SK-N-MC (cell line): ENCODE data around the gene ZNF474.

Experiments used
- DNase-seq: peaks from one replicate; pipeline ENCODE4 v3.0.0-alpha.2; 2011; ENCODE audit warnings: low read depth, low spot score
- H3K27ac ChIP-seq: fragments of 200-600 bp; sonication (generic); 2 replicates; pipeline ENCODE4 v1.5.1; 2016; ENCODE audit warnings: mixed run types
- H3K36me3 ChIP-seq: fragments of 200-600 bp; sonication (generic); 2 replicates; pipeline ENCODE4 v1.6.1; 2017; ENCODE audit warnings: antibody characterized with exemption, low read length, mixed read lengths; ENCODE audit not compliant: insufficient read depth
- H3K4me3 ChIP-seq: fragments of 200-600 bp; sonication (generic); 2 replicates; pipeline ENCODE4 v1.5.1; 2016
- H3K9ac ChIP-seq: fragments of 200-600 bp; sonication (generic); 2 replicates; pipeline ENCODE4 v1.8.0; 2017; ENCODE audit warnings: mixed run types, mixed read lengths; ENCODE audit not compliant: insufficient read length
- H3K9me3 ChIP-seq: fragments of 200-600 bp; sonication (generic); 2 replicates; pipeline ENCODE4 v1.6.1; 2017; ENCODE audit warnings: low read depth, mild to moderate bottlenecking, antibody characterized with exemption, low read length, moderate library complexity, mixed read lengths
- EZH2 ChIP-seq: fragments of 200-600 bp; sonication (generic); IDR thresholded peaks from one replicate; pipeline ENCODE4 v1.6.1; 2017; ENCODE audit warnings: antibody characterized with exemption
- FOXP2 ChIP-seq: optimal IDR thresholded peaks from 2 replicates; pipeline ENCODE3; 2011; ENCODE audit warnings: mild to moderate bottlenecking, moderate library complexity; ENCODE audit not compliant: insufficient read depth; ENCODE audit errors: extremely low read length, control extremely low read depth
- POLR2AphosphoS5 ChIP-seq: IDR thresholded peaks from 2 replicates; pipeline ENCODE4 v1.6.1; 2012; ENCODE audit warnings: mild to moderate bottlenecking, low read depth, low read length, borderline replicate concordance

Gene ZNF474

GRCh38 chr5:122111460-122111859, 17.9 kb upstream of the ZNF474 start:
- TF ChIP-seq POLR2AphosphoS5 (no peak), EZH2 (no peak), FOXP2 (no peak)

GRCh38 chr5:122112063-122112462, 17.3 kb upstream of the ZNF474 start:
- TF ChIP-seq FOXP2 (no peak), EZH2 (no peak), POLR2AphosphoS5 (no peak)
- DNase-seq: no peak
- Histone ChIP-seq H3K9ac (no peak overlapping the region), H3K9me3 (no peaks in the 10 kb centered on the region), H3K4me3 (no peak overlapping the region), H3K27ac (no peak overlapping the region), H3K36me3 (no peaks in the 10 kb centered on the region)

More at GRCh38 chr5:122111460-122111859, 17.9 kb upstream of the ZNF474 start:
- Histone ChIP-seq H3K36me3 (no peaks in the 10 kb centered on the region), H3K4me3 (no peak overlapping the region), H3K9ac (no peak overlapping the region), H3K27ac (no peak overlapping the region), H3K9me3 (no peaks in the 10 kb centered on the region)
- DNase-seq: no peak

- Histone ChIP-seq H3K27ac (no peak overlapping the region), H3K36me3 (no peaks in the 10 kb centered on the region), H3K9ac (no peak overlapping the region), H3K4me3 (no peak overlapping the region), H3K9me3 (no peaks in the 10 kb centered on the region)
- no peak for TF ChIP-seq EZH2
- TF ChIP-seq FOXP2: no peak
- no peak for TF ChIP-seq POLR2AphosphoS5
- DNase-seq: no peak
These were observed 16.4 kb upstream of the ZNF474 start for GRCh38 chr5:122112733-122113558.

- Histone ChIP-seq H3K9me3 (no peaks in the 10 kb centered on the region), H3K27ac (0 out of 2 replicates have a peak overlapping the region, but pooled peaks have one; percentile 4), H3K9ac (no peak overlapping the region), H3K36me3 (no peaks in the 10 kb centered on the region), H3K4me3 (no peak overlapping the region)
- no peak for TF ChIP-seq EZH2
- no peak for DNase-seq
These were observed 14.8 kb upstream of the ZNF474 start for GRCh38 chr5:122114501-122114900.

- Histone ChIP-seq H3K9me3 (no peaks in the 10 kb centered on the region), H3K9ac (no peak overlapping the region), H3K36me3 (no peaks in the 10 kb centered on the region), H3K4me3 (no peak overlapping the region), H3K27ac (no peak overlapping the region)
- TF ChIP-seq EZH2 (no peak), FOXP2 (no peak), POLR2AphosphoS5 (no peak)
- DNase-seq: no peak
These were observed 10.9 kb upstream of the ZNF474 start for GRCh38 chr5:122118356-122118948.

- Histone ChIP-seq H3K9me3 (no peaks in the 10 kb centered on the region), H3K27ac (no peak overlapping the region), H3K9ac (no peak overlapping the region), H3K4me3 (no peak overlapping the region), H3K36me3 (no peaks in the 10 kb centered on the region)
- TF ChIP-seq FOXP2: no peak
- no peak for TF ChIP-seq EZH2
- no peak for TF ChIP-seq POLR2AphosphoS5
- no peak for DNase-seq
These were observed 10.1 kb upstream of the ZNF474 start for GRCh38 chr5:122119205-122119604.

- no peaks in the 10 kb centered on the region for H3K36me3 ChIP-seq
- DNase-seq: no peak
- TF ChIP-seq POLR2AphosphoS5 (no peak), FOXP2 (no peak), EZH2 (no peak)
These were observed 8.9 kb upstream of the ZNF474 start for GRCh38 chr5:122120493-122120892.

GRCh38 chr5:122120957-122121356, 8.4 kb upstream of the ZNF474 start:
- no peaks in the 10 kb centered on the region for H3K9me3 ChIP-seq
- no peak for DNase-seq
- no peak overlapping the region for H3K27ac ChIP-seq
- no peaks in the 10 kb centered on the region for H3K36me3 ChIP-seq
- TF ChIP-seq POLR2AphosphoS5: no peak
- no peak for TF ChIP-seq FOXP2
- no peak for TF ChIP-seq EZH2
- no peak overlapping the region for H3K9ac ChIP-seq
- H3K4me3 ChIP-seq: no peak overlapping the region

More at GRCh38 chr5:122120493-122120892, 8.9 kb upstream of the ZNF474 start:
- Histone ChIP-seq H3K9me3 (no peaks in the 10 kb centered on the region), H3K27ac (no peak overlapping the region), H3K9ac (no peak overlapping the region), H3K4me3 (no peak overlapping the region)
